IMR-90 (cell line): ENCODE data around the gene PLD5. TPM values are rescaled to one million over a fixed set of nuclear protein-coding genes. Genes with fewer than 3 reads are reported as not detected.
"Not testable (repeated sequence)": the region's sequence is repeated elsewhere in the genome, so short reads cannot be mapped to it uniquely, and the experiment has no call there.

ENCODE experiments used
- ATAC-seq: fragments of 200-7000 bp; cut with Tn5 transposase; 2 replicates; pipeline ENCODE4 v1.9.1; 2020; ENCODE audit warnings: low read depth, mild to moderate bottlenecking, moderate library complexity
- BruUV-seq: library from RNA; stranded (reverse); fragments of 400-500 nt; replicated peaks from 2 replicates; lab custom pipeline; 2021; lab: Mats Ljungman, UMichigan
- CTCF ChIA-PET: fragments of 300-600 bp; formaldehyde crosslinking; extraction: SDS; loops from one replicate; lab custom pipeline; 2021; ENCODE audit warnings: antibody characterized with exemption; lab: Yijun Ruan, JAX
- POLR2A ChIA-PET: fragments of 300-600 bp; sonication (Branson Sonifier 250); formaldehyde crosslinking; loops from one replicate; lab custom pipeline; 2022; ENCODE audit warnings: antibody characterized with exemption; ENCODE audit not compliant: unreplicated experiment; lab: Charles Lee
- DNase-seq: peaks from one replicate; pipeline ENCODE4 v3.0.0; 2013
- H2AFZ ChIP-seq: replicated peaks from 2 replicates; pipeline ENCODE3; 2013; ENCODE audit warnings: low read length, mild to moderate bottlenecking; ENCODE audit not compliant: poor library complexity
- H2AK5ac ChIP-seq: 2 replicates; pipeline ENCODE4 v1.6.1; 2013; ENCODE audit warnings: low read depth, low read length, inconsistent platforms
- H2AK9ac ChIP-seq: replicated peaks from 2 replicates; pipeline ENCODE3; 2013; ENCODE audit warnings: mild to moderate bottlenecking, low read depth, low read length, moderate library complexity; ENCODE audit not compliant: poor library complexity
- H2BK120ac ChIP-seq: 2 replicates; pipeline ENCODE4 v1.6.1; 2013; ENCODE audit warnings: low read depth, low read length, inconsistent platforms
- H2BK15ac ChIP-seq: 3 replicates; pipeline ENCODE4 v1.6.1; 2013; ENCODE audit warnings: low read depth, low read length, inconsistent platforms
- H2BK20ac ChIP-seq: 2 replicates; pipeline ENCODE4 v1.6.1; 2013; ENCODE audit warnings: low read depth, mild to moderate bottlenecking, inconsistent platforms, low read length, moderate library complexity
- H2BK5ac ChIP-seq: 2 replicates; pipeline ENCODE4 v1.6.1; 2013; ENCODE audit warnings: mild to moderate bottlenecking, low read depth, low read length, inconsistent platforms; ENCODE audit not compliant: poor library complexity, severe bottlenecking
- H3K14ac ChIP-seq: replicated peaks from 2 replicates; pipeline ENCODE4 v1.6.1; 2013; ENCODE audit warnings: low read depth, low read length, inconsistent platforms
- H3K18ac ChIP-seq: 2 replicates; pipeline ENCODE4 v1.6.1; 2013; ENCODE audit warnings: low read depth, low read length, control low read depth
- H3K23ac ChIP-seq: 2 replicates; pipeline ENCODE4 v1.6.1; 2013; ENCODE audit warnings: low read depth, low read length, inconsistent platforms
- H3K27ac ChIP-seq: 2 replicates; pipeline ENCODE4 v1.5.1; 2013; ENCODE audit warnings: mild to moderate bottlenecking, control low read depth, low read length; ENCODE audit not compliant: insufficient read depth
- H3K27me3 ChIP-seq: 2 replicates; pipeline ENCODE4 v1.6.1; 2013; ENCODE audit warnings: low read length; ENCODE audit not compliant: control insufficient read depth, insufficient read depth
- H3K36me3 ChIP-seq: 2 replicates; pipeline ENCODE4 v1.6.1; 2013; ENCODE audit warnings: low read length, mixed read lengths; ENCODE audit not compliant: control insufficient read depth, insufficient read depth
- H3K4ac ChIP-seq: 2 replicates; pipeline ENCODE4 v1.6.1; 2013; ENCODE audit warnings: low read depth, low read length, inconsistent platforms
- H3K4me1 ChIP-seq: 2 replicates; pipeline ENCODE4 v1.6.1; 2013; ENCODE audit warnings: low read length, mixed read lengths; ENCODE audit not compliant: control insufficient read depth, insufficient read depth
- H3K4me2 ChIP-seq: 2 replicates; pipeline ENCODE4 v1.6.1; 2013; ENCODE audit warnings: low read depth, mild to moderate bottlenecking, control low read depth, low read length, moderate library complexity
- H3K4me3 ChIP-seq: 2 replicates; pipeline ENCODE4 v1.5.1; 2013; ENCODE audit warnings: low read depth, mild to moderate bottlenecking, control low read depth, low read length, moderate library complexity; ENCODE audit not compliant: insufficient read depth
- H3K56ac ChIP-seq: 2 replicates; pipeline ENCODE4 v1.6.1; 2013; ENCODE audit warnings: low read length, inconsistent platforms; ENCODE audit not compliant: insufficient read depth; ENCODE audit errors: extremely low read depth
- H3K79me1 ChIP-seq, 2 experiments: 2 replicates each; pipeline ENCODE4 v1.6.1; 2013; ENCODE audit warnings: low read length in 2 of 2, inconsistent platforms in 1 of 2, low read depth in 1 of 2
- H3K9ac ChIP-seq: 2 replicates; pipeline ENCODE4 v1.6.1; 2013; ENCODE audit warnings: low read depth, low read length, control low read depth
- H3K9me1 ChIP-seq: 2 replicates; pipeline ENCODE4 v1.6.1; 2013; ENCODE audit warnings: low read length, inconsistent platforms; ENCODE audit not compliant: insufficient read depth
- H3K9me3 ChIP-seq: 2 replicates; pipeline ENCODE4 v1.6.1; 2013; ENCODE audit warnings: low read length; ENCODE audit not compliant: control insufficient read depth, insufficient read depth
- H4K20me1 ChIP-seq: 2 replicates; pipeline ENCODE4 v1.6.1; 2013; ENCODE audit warnings: low read length, inconsistent platforms; ENCODE audit not compliant: insufficient read depth
- H4K5ac ChIP-seq: 2 replicates; pipeline ENCODE4 v1.6.1; 2013; ENCODE audit warnings: mild to moderate bottlenecking, low read depth, low read length, control low read depth
- H4K8ac ChIP-seq, 2 experiments: 2 replicates each; pipeline ENCODE4 v1.6.1; 2013; ENCODE audit warnings: low read depth in 2 of 2, low read length in 2 of 2, control low read depth in 1 of 2, inconsistent platforms in 1 of 2
- H4K91ac ChIP-seq: 2 replicates; pipeline ENCODE4 v1.6.1; 2013; ENCODE audit warnings: low read depth, low read length, inconsistent platforms; ENCODE audit not compliant: insufficient read depth
- CEBPB ChIP-seq: IDR thresholded peaks from 2 replicates; pipeline ENCODE4 v1.6.1; 2012; ENCODE audit warnings: low read depth, low read length, improper control_type of control experiment
- CHD1 ChIP-seq: IDR thresholded peaks from 2 replicates; pipeline ENCODE4 v1.6.1; 2012; ENCODE audit warnings: low read depth, low read length, improper control_type of control experiment
- FOS ChIP-seq: fragments of 150-350 bp; IDR thresholded peaks from 2 replicates; pipeline ENCODE4 v1.6.1; 2016; ENCODE audit warnings: low read depth, low read length
- NFE2L2 ChIP-seq: fragments of 150-350 bp; IDR thresholded peaks from 2 replicates; pipeline ENCODE4 v1.6.1; 2016; ENCODE audit warnings: low read depth, mild to moderate bottlenecking, low read length
- RFX5 ChIP-seq: IDR thresholded peaks from 2 replicates; pipeline ENCODE4 v1.8.0; 2012; ENCODE audit warnings: low read depth, mild to moderate bottlenecking, low read length, moderate library complexity
- WGBS, 2 experiments: methylation state at CpG; one replicate each; pipeline versions ENCODE4 v1.1.5 to v1.1.7; 2013; ENCODE audit warnings: missing lambda C conversion rate in 2 of 2; ENCODE audit not compliant: insufficient read length in 1 of 2; ENCODE audit errors: extremely low coverage in 2 of 2; 5-methylcytosine and 5-hydroxymethylcytosine counted together
- dilution Hi-C: fragments of 300-500 bp; cut with HindIII; formaldehyde crosslinking; loops from one replicate; pipeline ENCODE4 v1.14.3; 2018; ENCODE audit warnings: low sequenced_read_pairs; ENCODE audit not compliant: unreplicated experiment
- in situ Hi-C: fragments of 300-500 bp; cut with MboI; formaldehyde crosslinking; loops from 3 replicates; pipeline ENCODE4 v1.14.3; 2019; ENCODE audit warnings: low sequenced_read_pairs, inconsistent platforms, mixed read lengths
- intact Hi-C: fragments of 100-400 bp; cut with micrococcal nuclease; formaldehyde crosslinking; loops from 2 replicates; pipeline ENCODE4 v1.10.0; 2022
- polyA plus RNA-seq, 3 experiments: library from polyadenylated mRNA; depleted of rRNA; stranded (reverse); fragments of >200 nt; gene quantifications; 2 replicates each; pipeline ENCODE4 v1.2.3, GENCODE V29; 2012; ENCODE audit warnings: low replicate concordance in 1 of 3
- total RNA-seq: library from RNA; depleted of rRNA; stranded (reverse); fragments of >200 nt; gene quantifications from 2 replicates; pipeline ENCODE4 v1.2.3, GENCODE V29; 2012

Gene PLD5
- total and polyA plus RNA-seq, 2 of the 4 experiments (the other 2 are of a cell fraction), result not detected

GRCh38 chr1:242318140-242318539 lies 206.4 kb downstream of the PLD5 start:
- no peak overlapping the region for H2AK9ac ChIP-seq
- dilution Hi-C loops, result no loop called here

GRCh38 chr1:242314865-242315264 lies 209.6 kb downstream of the PLD5 start:
- H3K18ac ChIP-seq, H4K5ac ChIP-seq, ATAC-seq, H4K20me1 ChIP-seq, H2BK5ac ChIP-seq, H3K36me3 ChIP-seq, H2AK5ac ChIP-seq, H3K4me2 ChIP-seq, H3K56ac ChIP-seq, CTCF ChIA-PET, H3K27ac ChIP-seq, H2BK15ac ChIP-seq, H3K9me1 ChIP-seq, DNase-seq, dilution Hi-C loops, H3K9me3 ChIP-seq, H2AK9ac ChIP-seq, H4K8ac ChIP-seq, H3K4ac ChIP-seq, H3K79me1 ChIP-seq, H3K14ac ChIP-seq, H4K91ac ChIP-seq, H2BK20ac ChIP-seq, intact Hi-C loops, H3K4me3 ChIP-seq, H3K27me3 ChIP-seq, BruUV-seq, in situ Hi-C loops, H3K4me1 ChIP-seq, H2BK120ac ChIP-seq, H3K23ac ChIP-seq, POLR2A ChIA-PET, H3K9ac ChIP-seq, H2AFZ ChIP-seq: not testable (repeated sequence)
- no CpG with 5 or more reads among the region's 1 CpG for WGBS, 2 experiments

More at GRCh38 chr1:242318140-242318539, 206.4 kb downstream of the PLD5 start:
- no peak overlapping the region for H3K4ac ChIP-seq
- no peak overlapping the region for H2BK20ac ChIP-seq
- 45% methylated on average over 5 of the region's 10 CpGs; no CpG with 5 or more reads in 1 of the 2 experiments for WGBS, 2 experiments
- H3K9me1 ChIP-seq, result no peaks in the 10 kb centered on the region
- no peaks in the 10 kb centered on the region for H4K20me1 ChIP-seq
- H3K23ac ChIP-seq, result no peak overlapping the region
- no peak overlapping the region for H3K4me2 ChIP-seq
- no TSS peak for BruUV-seq
- no peak overlapping the region for H4K5ac ChIP-seq
- H3K27ac ChIP-seq, result no peak overlapping the region
- ChIA-PET POLR2A (no interaction called here), CTCF (no interaction called here)
- H3K4me1 ChIP-seq, result no peaks in the 10 kb centered on the region
- no peak overlapping the region for H4K8ac ChIP-seq
- in situ Hi-C loops (no loop called here), intact Hi-C loops (no loop called here)
- no peak for ATAC-seq
- no peak overlapping the region for H3K9ac ChIP-seq
- H3K18ac ChIP-seq, result no peak overlapping the region
- no peaks in the 10 kb centered on the region for H3K36me3 ChIP-seq
- no peak overlapping the region for H3K56ac ChIP-seq
- H2AFZ ChIP-seq, result no peak overlapping the region
- H4K91ac ChIP-seq, result no peak overlapping the region
- peaks cover 6% of the 10 kb centered on the region for H3K9me3 ChIP-seq
- TF ChIP-seq FOS (no peak), NFE2L2 (no peak), CEBPB (no peak), RFX5 (no peak), CHD1 (no peak)
- H2BK120ac ChIP-seq, result no peak overlapping the region
- no peak overlapping the region for H2BK15ac ChIP-seq
- H3K4me3 ChIP-seq, result no peak overlapping the region
- DNase-seq, result no peak
- no peaks in the 10 kb centered on the region for H3K79me1 ChIP-seq
- no peak overlapping the region for H2BK5ac ChIP-seq
- no peak overlapping the region for H3K14ac ChIP-seq
- no peaks in the 10 kb centered on the region for H3K27me3 ChIP-seq
- no peak overlapping the region for H2AK5ac ChIP-seq
